HepG2 (cell line): Measurements from ENCODE around the gene MAP3K2. TPM values are rescaled to one million over a fixed set of nuclear protein-coding genes. Genes with fewer than 3 reads are reported as not detected.

Experiments used
- ARNT2 ChIP-seq: sonication (generic); formaldehyde crosslinking; IDR thresholded peaks from 2 replicates; pipeline ENCODE4 v1.8.0; 2022; ENCODE audit warnings: mild to moderate bottlenecking, low read depth, missing genetic modification reagents, moderate library complexity
- EZH2 ChIP-seq: conservative IDR thresholded peaks from 2 replicates; pipeline ENCODE4 v1.6.1; 2012; ENCODE audit warnings: mild to moderate bottlenecking, low read depth, low read length, moderate library complexity
- GABPB1 ChIP-seq: IDR thresholded peaks from 2 replicates; pipeline ENCODE4 v1.6.1; 2016; ENCODE audit warnings: mild to moderate bottlenecking, missing genetic modification reagents, moderate library complexity, missing compliant biosample characterization
- HMG20A ChIP-seq: IDR thresholded peaks from 2 replicates; pipeline ENCODE4 v1.6.1; 2016; ENCODE audit warnings: borderline replicate concordance
- MEIS1 ChIP-seq: sonication (generic); formaldehyde crosslinking; IDR thresholded peaks from 2 replicates; pipeline ENCODE4 v1.9.0; 2021; ENCODE audit warnings: mild to moderate bottlenecking, missing genetic modification reagents, moderate library complexity, borderline replicate concordance
- PHF21A ChIP-seq: sonication (generic); formaldehyde crosslinking; IDR thresholded peaks from 2 replicates; pipeline ENCODE4 v1.5.0; 2020; ENCODE audit warnings: mild to moderate bottlenecking, missing genetic modification reagents
- POLR2A ChIP-seq, 2 experiments: IDR thresholded peaks; 2 replicates each; pipeline ENCODE4 v1.6.1; 2011; ENCODE audit warnings: low read depth in 2 of 2, low read length in 2 of 2, mild to moderate bottlenecking in 1 of 2, moderate library complexity in 1 of 2; ENCODE audit not compliant: insufficient read depth in 1 of 2
- RBM39 ChIP-seq: fragments of 200-400 bp; formaldehyde crosslinking; IDR thresholded peaks from one replicate; pipeline ENCODE4 v1.6.1; 2018; ENCODE audit warnings: antibody characterized with exemption, mild to moderate bottlenecking, low read depth, low read length; ENCODE audit not compliant: poor library complexity, severe bottlenecking
- RORA ChIP-seq: sonication (generic); formaldehyde crosslinking; IDR thresholded peaks from 2 replicates; pipeline ENCODE4 v1.5.0; 2020; ENCODE audit warnings: mild to moderate bottlenecking, missing genetic modification reagents, moderate library complexity
- RXRA ChIP-seq: sonication (generic); formaldehyde crosslinking; IDR thresholded peaks from 2 replicates; pipeline ENCODE4 v1.5.1; 2020; ENCODE audit warnings: missing genetic modification reagents
- SRSF1 ChIP-seq: fragments of 200-400 bp; formaldehyde crosslinking; optimal IDR thresholded peaks from 2 replicates; pipeline ENCODE3; 2017; ENCODE audit warnings: mild to moderate bottlenecking, low read depth, low read length, moderate library complexity
- ZBTB7B ChIP-seq: sonication (generic); formaldehyde crosslinking; IDR thresholded peaks from 2 replicates; pipeline ENCODE4 v1.4.0; 2020; ENCODE audit warnings: missing genetic modification reagents
- ZFX ChIP-seq: sonication (generic); formaldehyde crosslinking; IDR thresholded peaks from 2 replicates; pipeline ENCODE4 v1.4.0; 2020; ENCODE audit warnings: mild to moderate bottlenecking, low read depth, missing genetic modification reagents, moderate library complexity
- ZKSCAN1 ChIP-seq: fragments of 150-350 bp; IDR thresholded peaks from 2 replicates; pipeline ENCODE4 v1.6.1; 2014; ENCODE audit warnings: low read length
- ZNF136 ChIP-seq: sonication (generic); formaldehyde crosslinking; IDR thresholded peaks from 2 replicates; pipeline ENCODE4 v1.8.1; 2022; ENCODE audit warnings: low read depth, mild to moderate bottlenecking, moderate library complexity, missing genetic modification reagents
- ZNF180 ChIP-seq: sonication (generic); formaldehyde crosslinking; IDR thresholded peaks from 2 replicates; pipeline ENCODE4 v1.4.0; 2020; ENCODE audit warnings: low read depth, missing genetic modification reagents, borderline replicate concordance
- ZNF264 ChIP-seq: sonication (generic); formaldehyde crosslinking; IDR thresholded peaks from 2 replicates; pipeline ENCODE4 v1.4.0; 2020; ENCODE audit warnings: missing genetic modification reagents
- ZSCAN9 ChIP-seq: IDR thresholded peaks from 2 replicates; pipeline ENCODE4 v1.6.1; 2016; ENCODE audit warnings: borderline replicate concordance
- polyA plus RNA-seq, 8 experiments: library from polyadenylated mRNA; depleted of rRNA in 3 of 8; stranded (reverse) in 7 of 8; unstranded in 1 of 8; fragments of >200 nt; fragmentation: Illumina TruSeq in 4 of 8; extraction: Trizol in 4 of 8; gene quantifications; 2 replicates each; pipeline versions ENCODE4 v1.2.1 to v1.2.3, GENCODE V29; 2011 to 2016; ENCODE audit warnings: low read depth in 4 of 8, missing spikeins in 1 of 8, mixed read lengths in 1 of 8; ENCODE audit not compliant: insufficient read depth in 1 of 8
- total RNA-seq, 5 experiments: library from RNA; depleted of rRNA; stranded (reverse); fragments of >200 nt; fragmentation: Illumina TruSeq; extraction: Trizol; gene quantifications; 2 replicates each; pipeline ENCODE4 v1.2.3, GENCODE V29; 2016; ENCODE audit warnings: low read depth in 1 of 5
- TF ChIP-seq, protein P1 (sequence below): sonication (generic); formaldehyde crosslinking; IDR thresholded peaks from 2 replicates; pipeline ENCODE4 v1.4.0; 2020; ENCODE audit warnings: mild to moderate bottlenecking, missing genetic modification reagents, borderline replicate concordance
- TF ChIP-seq, protein P2 (sequence below): sonication (generic); formaldehyde crosslinking; IDR thresholded peaks from 2 replicates; pipeline ENCODE4 v1.4.0; 2020; ENCODE audit warnings: missing genetic modification reagents
- TF ChIP-seq, protein P3 (sequence below): sonication (generic); formaldehyde crosslinking; IDR thresholded peaks from 2 replicates; pipeline ENCODE4 v1.8.0; 2023; ENCODE audit warnings: mild to moderate bottlenecking, missing genetic modification reagents

Gene MAP3K2
- total and polyA plus RNA-seq, 2 of the 13 experiments (the other 11 are each of a cell fraction or from before 2014, with no cell fraction given): 12.2 to 37.2 TPM

DNA sequence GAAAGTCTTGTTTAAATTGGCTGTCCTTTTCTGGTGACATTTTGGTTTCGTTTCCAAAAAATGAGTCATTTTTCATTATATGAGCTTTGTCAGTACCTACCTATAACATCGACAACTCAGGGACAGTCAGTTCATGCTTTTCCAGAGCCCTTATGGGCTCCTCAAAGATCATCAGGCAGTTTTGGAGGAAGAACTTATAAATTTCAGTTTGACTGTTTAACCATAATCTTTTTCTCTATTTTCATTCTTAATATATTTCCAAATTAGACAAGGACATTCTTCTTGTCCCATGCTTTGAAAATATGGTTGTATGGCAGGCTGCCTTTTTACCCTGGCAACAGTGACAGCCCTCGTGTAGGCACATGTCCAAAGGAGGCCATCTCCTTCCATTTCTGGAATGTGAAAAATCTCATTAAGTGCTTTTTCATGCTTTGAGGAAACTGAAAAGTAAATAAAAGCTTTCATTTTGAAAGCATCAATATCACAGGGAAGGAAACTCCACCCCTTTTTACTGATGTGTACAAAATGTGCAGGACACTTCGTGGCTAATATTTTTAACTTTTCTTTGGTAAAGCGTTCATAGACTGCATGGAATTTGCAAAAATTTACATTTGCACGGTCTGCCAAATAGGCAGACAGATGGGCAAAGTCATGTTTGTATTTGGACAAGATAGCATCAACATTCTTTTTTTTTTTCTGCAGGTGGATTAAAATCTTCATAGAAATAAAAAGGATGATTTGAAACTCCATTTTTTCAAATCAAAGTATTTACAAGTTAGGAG is 23.3 kb upstream of the MAP3K2 start (continued):
- TF ChIP-seq RXRA (CRISPR knock-in tag): no peak
- TF ChIP-seq ZFX (CRISPR knock-in tag): no peak
- TF ChIP-seq GABPB1 (CRISPR knock-in tag): no peak
- TF ChIP-seq SRSF1: no peak
- TF ChIP-seq ZBTB7B: no peak
- TF ChIP-seq, protein P1, sequence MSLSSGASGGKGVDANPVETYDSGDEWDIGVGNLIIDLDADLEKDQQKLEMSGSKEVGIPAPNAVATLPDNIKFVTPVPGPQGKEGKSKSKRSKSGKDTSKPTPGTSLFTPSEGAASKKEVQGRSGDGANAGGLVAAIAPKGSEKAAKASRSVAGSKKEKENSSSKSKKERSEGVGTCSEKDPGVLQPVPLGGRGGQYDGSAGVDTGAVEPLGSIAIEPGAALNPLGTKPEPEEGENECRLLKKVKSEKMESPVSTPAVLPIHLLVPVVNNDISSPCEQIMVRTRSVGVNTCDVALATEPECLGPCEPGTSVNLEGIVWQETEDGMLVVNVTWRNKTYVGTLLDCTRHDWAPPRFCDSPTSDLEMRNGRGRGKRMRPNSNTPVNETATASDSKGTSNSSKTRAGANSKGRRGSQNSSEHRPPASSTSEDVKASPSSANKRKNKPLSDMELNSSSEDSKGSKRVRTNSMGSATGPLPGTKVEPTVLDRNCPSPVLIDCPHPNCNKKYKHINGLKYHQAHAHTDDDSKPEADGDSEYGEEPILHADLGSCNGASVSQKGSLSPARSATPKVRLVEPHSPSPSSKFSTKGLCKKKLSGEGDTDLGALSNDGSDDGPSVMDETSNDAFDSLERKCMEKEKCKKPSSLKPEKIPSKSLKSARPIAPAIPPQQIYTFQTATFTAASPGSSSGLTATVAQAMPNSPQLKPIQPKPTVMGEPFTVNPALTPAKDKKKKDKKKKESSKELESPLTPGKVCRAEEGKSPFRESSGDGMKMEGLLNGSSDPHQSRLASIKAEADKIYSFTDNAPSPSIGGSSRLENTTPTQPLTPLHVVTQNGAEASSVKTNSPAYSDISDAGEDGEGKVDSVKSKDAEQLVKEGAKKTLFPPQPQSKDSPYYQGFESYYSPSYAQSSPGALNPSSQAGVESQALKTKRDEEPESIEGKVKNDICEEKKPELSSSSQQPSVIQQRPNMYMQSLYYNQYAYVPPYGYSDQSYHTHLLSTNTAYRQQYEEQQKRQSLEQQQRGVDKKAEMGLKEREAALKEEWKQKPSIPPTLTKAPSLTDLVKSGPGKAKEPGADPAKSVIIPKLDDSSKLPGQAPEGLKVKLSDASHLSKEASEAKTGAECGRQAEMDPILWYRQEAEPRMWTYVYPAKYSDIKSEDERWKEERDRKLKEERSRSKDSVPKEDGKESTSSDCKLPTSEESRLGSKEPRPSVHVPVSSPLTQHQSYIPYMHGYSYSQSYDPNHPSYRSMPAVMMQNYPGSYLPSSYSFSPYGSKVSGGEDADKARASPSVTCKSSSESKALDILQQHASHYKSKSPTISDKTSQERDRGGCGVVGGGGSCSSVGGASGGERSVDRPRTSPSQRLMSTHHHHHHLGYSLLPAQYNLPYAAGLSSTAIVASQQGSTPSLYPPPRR: no peak
- TF ChIP-seq ZNF264 (CRISPR knock-in tag): no peak
- TF ChIP-seq, protein P2, sequence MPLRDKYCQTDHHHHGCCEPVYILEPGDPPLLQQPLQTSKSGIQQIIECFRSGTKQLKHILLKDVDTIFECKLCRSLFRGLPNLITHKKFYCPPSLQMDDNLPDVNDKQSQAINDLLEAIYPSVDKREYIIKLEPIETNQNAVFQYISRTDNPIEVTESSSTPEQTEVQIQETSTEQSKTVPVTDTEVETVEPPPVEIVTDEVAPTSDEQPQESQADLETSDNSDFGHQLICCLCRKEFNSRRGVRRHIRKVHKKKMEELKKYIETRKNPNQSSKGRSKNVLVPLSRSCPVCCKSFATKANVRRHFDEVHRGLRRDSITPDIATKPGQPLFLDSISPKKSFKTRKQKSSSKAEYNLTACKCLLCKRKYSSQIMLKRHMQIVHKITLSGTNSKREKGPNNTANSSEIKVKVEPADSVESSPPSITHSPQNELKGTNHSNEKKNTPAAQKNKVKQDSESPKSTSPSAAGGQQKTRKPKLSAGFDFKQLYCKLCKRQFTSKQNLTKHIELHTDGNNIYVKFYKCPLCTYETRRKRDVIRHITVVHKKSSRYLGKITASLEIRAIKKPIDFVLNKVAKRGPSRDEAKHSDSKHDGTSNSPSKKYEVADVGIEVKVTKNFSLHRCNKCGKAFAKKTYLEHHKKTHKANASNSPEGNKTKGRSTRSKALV: no peak
- no peak for TF ChIP-seq MEIS1 (CRISPR knock-in tag)
- no peak for TF ChIP-seq ZSCAN9 (CRISPR knock-in tag)
- no peak for TF ChIP-seq RBM39
- TF ChIP-seq HMG20A (CRISPR knock-in tag): peak; percentile 33; the same call in 1 of the 2 replicates
- no peak for TF ChIP-seq EZH2
- TF ChIP-seq ARNT2: no peak
- TF ChIP-seq ZNF136: no peak
- TF ChIP-seq PHF21A: peak; percentile 33
- TF ChIP-seq RORA (CRISPR knock-in tag): no peak
- TF ChIP-seq, protein P3, sequence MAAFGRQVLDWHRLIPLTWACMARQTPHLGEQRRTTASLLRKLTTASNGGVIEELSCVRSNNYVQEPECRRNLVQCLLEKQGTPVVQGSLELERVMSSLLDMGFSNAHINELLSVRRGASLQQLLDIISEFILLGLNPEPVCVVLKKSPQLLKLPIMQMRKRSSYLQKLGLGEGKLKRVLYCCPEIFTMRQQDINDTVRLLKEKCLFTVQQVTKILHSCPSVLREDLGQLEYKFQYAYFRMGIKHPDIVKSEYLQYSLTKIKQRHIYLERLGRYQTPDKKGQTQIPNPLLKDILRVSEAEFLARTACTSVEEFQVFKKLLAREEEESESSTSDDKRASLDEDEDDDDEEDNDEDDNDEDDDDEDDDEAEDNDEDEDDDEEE (CRISPR knock-in tag): no peak
- TF ChIP-seq POLR2A (IDR thresholded peaks at IDR 0.05; ENCODE audit: insufficient read depth in 1 of 2, low read depth in 2 of 2, low read length in 2 of 2): no peak
- TF ChIP-seq ZKSCAN1: no peak
- no peak for TF ChIP-seq ZNF180 (CRISPR knock-in tag)
